Coronary artery (tissue), 2 donors: ENCODE results near the gene DIP2C.

Experiments used
- DNase-seq: peaks from one replicate; pipeline ENCODE4 v3.0.0-alpha.2; 2017; ENCODE audit warnings: low spot score
- H3K27ac ChIP-seq, 2 donors: fragments of 200-600 bp; sonication (generic); one replicate each; pipeline ENCODE4 v1.5.1; 2016 to 2019
- H3K4me3 ChIP-seq: fragments of 200-600 bp; sonication (generic); 2 replicates; pipeline ENCODE4 v1.5.1; 2016; ENCODE audit warnings: mild to moderate bottlenecking, moderate library complexity
- CTCF ChIP-seq: fragments of 200-600 bp; sonication (generic); IDR thresholded peaks from one replicate; pipeline ENCODE4 v1.5.1; 2019; ENCODE audit warnings: antibody characterized with exemption

The DIP2C gene

GRCh38 chr10:697097-697875 is 7.8 kb upstream of the DIP2C start:
- Histone ChIP-seq H3K27ac (no peak overlapping the region), H3K4me3 (no peak overlapping the region)
- DNase-seq = no peak
- TF ChIP-seq CTCF = no peak

- no peak for DNase-seq
- Histone ChIP-seq H3K27ac (no peak overlapping the region), H3K4me3 (no peak overlapping the region)
- TF ChIP-seq CTCF = no peak
Observed at GRCh38 chr10:695396-695795, 5.9 kb upstream of the DIP2C start.

- Histone ChIP-seq H3K27ac (no peak overlapping the region), H3K4me3 (no peak overlapping the region)
- no peak for DNase-seq
- TF ChIP-seq CTCF = no peak
Observed at GRCh38 chr10:693506-693905, 4.0 kb upstream of the DIP2C start.

- no peak overlapping the region for H3K27ac ChIP-seq
- no peak for DNase-seq
- TF ChIP-seq CTCF = no peak
- no peak overlapping the region for H3K4me3 ChIP-seq
Observed at GRCh38 chr10:692682-693351, 3.3 kb upstream of the DIP2C start.

- no peak for DNase-seq
- no peak for TF ChIP-seq CTCF
- no peak overlapping the region for H3K4me3 ChIP-seq
- no peak overlapping the region for H3K27ac ChIP-seq
Observed at GRCh38 chr10:691216-691615, 1.7 kb upstream of the DIP2C start.

- TF ChIP-seq CTCF = no peak
- DNase-seq = no peak
- peak overlapping the region; percentile 92 for H3K4me3 ChIP-seq
- H3K27ac ChIP-seq = peak overlapping the region; percentile 74 to 89
Observed at GRCh38 chr10:690372-691161, 1.1 kb upstream of the DIP2C start.
